Measurements from ENCODE around the gene ANAPC15. TPM values are rescaled to one million over a fixed set of nuclear protein-coding genes. Genes with fewer than 3 reads are reported as not detected.
A peak's percentile ranks its signal among the peaks of the same experiment; 100 is the strongest.

ANAPC15 gene
- polyA plus RNA-seq, 3 donors from 2014 or later, result 70.9 to 76.7 (median 75.2) TPM

DNA sequence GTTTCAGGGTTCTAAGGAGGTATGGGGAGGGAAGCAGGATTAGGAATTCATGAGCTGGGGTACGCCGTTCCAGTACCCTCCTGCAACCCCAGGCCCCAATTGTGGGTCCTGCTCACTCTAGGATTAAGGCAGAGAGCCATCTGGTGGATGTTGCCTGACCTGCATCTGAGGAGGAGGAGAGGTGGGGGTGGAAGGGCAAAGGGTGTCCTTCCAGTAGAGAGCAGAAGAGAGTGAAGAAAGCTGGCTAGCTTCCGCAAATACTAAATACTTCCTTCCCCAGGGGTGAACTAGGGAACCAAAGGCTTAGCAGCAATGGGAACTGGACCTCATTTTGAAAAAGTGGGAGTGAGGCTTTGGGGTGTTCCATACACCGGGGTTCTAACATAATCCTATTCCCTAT lies 21.2 kb downstream of the ANAPC15 start:
- no peaks in the 10 kb centered on the region for H3K27me3 Mint-ChIP-seq (ENCODE audit: low read depth in 3 of 3)
- H3K9me3 Mint-ChIP-seq, result no peaks in the 10 kb centered on the region
- DNase-seq, result peak; percentile 47 to 63 (median 59)
- peaks cover 3 to 12% of the 10 kb centered on the region in 2 donors for H3K4me1 Mint-ChIP-seq
- H3K4me3 Mint-ChIP-seq, result no peak overlapping the region
- H3K36me3 Mint-ChIP-seq, result peaks cover 0 to 8% (median 7%) of the 10 kb centered on the region in 3 donors
- H3K27ac Mint-ChIP-seq, result peak overlapping the region in 4 of 6 donors; percentile 35 to 69 (median 54)

DNA sequence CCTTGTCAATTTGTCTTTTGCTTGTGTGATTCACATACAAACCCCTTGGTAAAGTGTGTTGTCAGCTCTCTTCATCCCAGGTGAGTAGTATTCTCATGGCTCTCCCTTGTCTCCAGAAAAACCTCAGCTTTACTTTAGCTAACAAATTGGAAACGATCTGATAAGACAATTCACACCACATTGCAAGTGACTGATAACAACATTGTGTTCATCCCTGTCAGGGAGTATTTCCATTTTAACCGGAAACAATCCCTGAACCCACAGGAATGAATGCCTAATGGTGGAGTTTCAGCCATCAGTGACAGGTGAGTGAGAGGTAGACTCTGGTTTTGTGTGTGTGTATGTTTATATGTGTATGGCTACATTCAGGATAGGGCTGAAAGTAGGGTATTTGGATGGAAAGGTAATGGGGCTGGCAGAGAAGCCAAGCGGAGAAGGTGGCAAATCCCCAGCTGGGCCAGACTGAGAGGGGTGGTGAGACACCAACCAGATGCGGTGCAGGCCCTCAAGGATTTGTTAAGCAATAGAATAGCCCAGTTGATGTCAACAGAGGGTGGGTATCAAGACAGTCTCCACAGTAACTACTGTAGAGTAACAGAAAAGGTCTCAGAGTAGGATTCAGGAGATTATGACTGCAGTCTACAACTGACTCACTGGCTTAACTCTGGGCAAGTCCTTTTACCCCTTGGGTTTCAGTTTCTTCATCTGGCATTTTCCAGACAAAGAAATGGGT lies 24.3 kb downstream of the ANAPC15 start:
- peak overlapping the region in 3 of 6 donors; percentile 3 to 19 (median 18) for H3K27ac Mint-ChIP-seq
- no peak for DNase-seq
- H3K27me3 Mint-ChIP-seq (ENCODE audit: low read depth in 3 of 3), result peaks cover 0 to 3% (median 0%) of the 10 kb centered on the region in 3 donors
- H3K4me1 Mint-ChIP-seq, result peaks cover 3 to 12% of the 10 kb centered on the region in 2 donors
- no peak overlapping the region for H3K4me3 Mint-ChIP-seq
- peaks cover 0 to 8% (median 7%) of the 10 kb centered on the region in 3 donors for H3K36me3 Mint-ChIP-seq
- H3K9me3 Mint-ChIP-seq, result no peaks in the 10 kb centered on the region

DNA sequence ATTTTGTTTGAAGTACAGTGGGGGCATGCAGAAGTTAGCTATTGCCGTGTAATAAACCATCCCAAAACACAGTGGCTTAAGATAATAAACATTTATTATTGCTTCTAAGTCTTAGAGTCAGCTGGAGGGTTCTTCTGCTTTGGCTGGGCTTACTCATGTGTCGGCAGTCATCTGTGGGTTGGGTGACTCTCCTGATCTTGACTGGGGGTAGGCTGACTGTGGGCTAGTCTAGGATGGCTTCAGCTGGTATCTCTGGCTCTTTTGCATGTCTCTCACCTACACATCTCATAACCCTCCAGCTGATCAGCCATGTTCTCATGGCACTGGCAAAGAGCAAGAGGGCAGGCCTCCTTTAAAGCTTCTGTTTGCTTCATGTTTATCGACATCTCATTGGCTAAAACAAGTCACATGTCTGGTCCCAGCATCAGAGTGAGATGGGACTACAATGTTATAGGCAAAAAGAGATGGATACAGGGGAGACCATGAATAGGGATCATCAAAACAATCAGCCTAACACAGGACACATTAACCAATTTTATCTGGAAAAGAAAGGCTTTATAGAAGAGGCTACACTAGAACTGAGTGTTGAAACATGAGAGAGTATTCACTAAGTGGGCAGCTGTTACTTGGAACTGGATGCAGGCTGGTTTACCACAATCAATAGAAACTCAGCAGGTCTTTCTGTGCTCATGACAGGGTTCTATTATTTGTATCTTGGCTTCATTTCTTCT lies 26.7 kb downstream of the ANAPC15 start:
- Mint-ChIP-seq H3K36me3 (peaks cover 0 to 8% (median 7%) of the 10 kb centered on the region in 3 donors), H3K27me3 (ENCODE audit: low read depth in 3 of 3) (peaks cover 0 to 3% (median 2%) of the 10 kb centered on the region in 3 donors), H3K9me3 (no peaks in the 10 kb centered on the region), H3K4me1 (peaks cover 12 to 17% of the 10 kb centered on the region in 2 donors), H3K27ac (peak overlapping the region; percentile 9 to 69 (median 53)), H3K4me3 (no peak overlapping the region)
- DNase-seq, result no peak

DNA sequence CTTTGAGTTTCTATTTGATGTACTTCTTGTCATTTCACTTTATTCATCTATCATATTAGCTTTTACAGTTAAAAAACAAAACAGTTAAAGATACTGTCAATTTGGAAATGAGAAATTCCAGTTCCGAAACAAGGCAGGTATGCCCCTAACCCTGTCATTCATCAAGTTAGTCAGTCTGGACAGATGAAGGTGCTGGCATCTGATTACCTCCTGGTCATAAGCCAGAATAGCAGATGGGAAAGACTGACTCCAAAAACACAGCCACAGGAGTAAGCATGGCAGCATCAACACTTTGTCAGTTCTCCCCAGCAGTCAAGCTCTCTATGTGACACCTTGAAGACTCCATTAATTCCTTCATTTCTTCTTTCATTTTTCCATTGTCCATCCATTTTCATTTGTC lies 27.5 kb downstream of the ANAPC15 start:
- peaks cover 0 to 8% (median 7%) of the 10 kb centered on the region in 3 donors for H3K36me3 Mint-ChIP-seq
- no peak overlapping the region for H3K4me3 Mint-ChIP-seq
- H3K27ac Mint-ChIP-seq, result peak overlapping the region in 1 of 6 donors; percentile 69

DNA sequence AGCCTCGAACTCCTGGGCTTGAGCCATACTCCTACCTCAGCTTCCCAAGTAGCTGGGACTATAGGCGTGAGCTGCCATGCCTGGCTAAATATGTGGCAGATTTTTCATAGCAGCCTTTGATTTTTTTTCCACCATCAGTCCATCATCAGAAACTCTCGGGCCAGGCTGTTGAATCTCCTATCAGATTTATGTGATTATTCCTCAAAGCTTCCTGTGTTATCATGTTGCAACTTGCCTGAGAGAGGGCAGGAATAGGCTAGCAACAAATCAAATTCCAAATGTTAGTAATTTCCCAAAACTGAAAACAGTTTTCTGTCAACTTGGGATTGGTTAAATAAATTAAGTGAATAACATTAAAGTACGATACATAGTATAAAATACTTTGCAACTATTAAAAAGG lies 28.4 kb downstream of the ANAPC15 start:
- no peak overlapping the region for H3K27ac Mint-ChIP-seq
- no peaks in the 10 kb centered on the region for H3K9me3 Mint-ChIP-seq
- H3K4me3 Mint-ChIP-seq, result no peak overlapping the region
- DNase-seq, result no peak
- peaks cover 27 to 30% of the 10 kb centered on the region in 2 donors for H3K4me1 Mint-ChIP-seq
- H3K36me3 Mint-ChIP-seq, result peaks cover 0 to 7% (median 5%) of the 10 kb centered on the region in 3 donors
- H3K27me3 Mint-ChIP-seq (ENCODE audit: low read depth in 3 of 3), result peaks cover 0 to 10% (median 3%) of the 10 kb centered on the region in 3 donors

More for the DNA sequence above, 27.5 kb downstream of the ANAPC15 start:
- Mint-ChIP-seq H3K4me1 (peaks cover 19 to 24% of the 10 kb centered on the region in 2 donors), H3K9me3 (no peaks in the 10 kb centered on the region), H3K27me3 (ENCODE audit: low read depth in 3 of 3) (peaks cover 0 to 4% (median 3%) of the 10 kb centered on the region in 3 donors)
- DNase-seq, result no peak

DNA sequence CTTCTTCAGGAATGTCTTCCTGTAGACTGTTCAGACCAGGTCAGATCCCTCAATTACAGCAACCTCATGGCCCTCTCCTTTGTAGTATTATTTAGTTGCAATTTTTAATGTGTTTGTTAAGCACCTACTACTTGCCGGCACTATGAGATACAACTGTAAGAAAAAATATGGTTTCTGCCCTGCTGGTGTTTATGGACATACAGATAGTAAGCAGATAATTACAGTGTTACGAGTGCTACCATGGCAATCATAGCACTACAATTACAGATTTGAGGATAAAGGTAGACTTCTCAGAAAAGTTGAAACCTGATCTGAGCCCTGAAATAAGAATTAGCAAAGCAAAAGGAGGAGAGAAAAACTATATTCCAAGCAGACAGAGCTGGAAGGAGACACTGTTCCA lies 29.1 kb downstream of the ANAPC15 start:
- H3K27me3 Mint-ChIP-seq (ENCODE audit: low read depth in 3 of 3), result peaks cover 0 to 13% (median 3%) of the 10 kb centered on the region in 3 donors
- H3K4me1 Mint-ChIP-seq, result peaks cover 33 to 35% of the 10 kb centered on the region in 2 donors
- H3K27ac Mint-ChIP-seq, result peak overlapping the region in 5 of 6 donors; percentile 4 to 99 (median 55)
- H3K36me3 Mint-ChIP-seq, result peaks cover 0 to 7% (median 3%) of the 10 kb centered on the region in 3 donors
- DNase-seq, result no peak
- no peak overlapping the region for H3K4me3 Mint-ChIP-seq
- no peaks in the 10 kb centered on the region for H3K9me3 Mint-ChIP-seq

DNA sequence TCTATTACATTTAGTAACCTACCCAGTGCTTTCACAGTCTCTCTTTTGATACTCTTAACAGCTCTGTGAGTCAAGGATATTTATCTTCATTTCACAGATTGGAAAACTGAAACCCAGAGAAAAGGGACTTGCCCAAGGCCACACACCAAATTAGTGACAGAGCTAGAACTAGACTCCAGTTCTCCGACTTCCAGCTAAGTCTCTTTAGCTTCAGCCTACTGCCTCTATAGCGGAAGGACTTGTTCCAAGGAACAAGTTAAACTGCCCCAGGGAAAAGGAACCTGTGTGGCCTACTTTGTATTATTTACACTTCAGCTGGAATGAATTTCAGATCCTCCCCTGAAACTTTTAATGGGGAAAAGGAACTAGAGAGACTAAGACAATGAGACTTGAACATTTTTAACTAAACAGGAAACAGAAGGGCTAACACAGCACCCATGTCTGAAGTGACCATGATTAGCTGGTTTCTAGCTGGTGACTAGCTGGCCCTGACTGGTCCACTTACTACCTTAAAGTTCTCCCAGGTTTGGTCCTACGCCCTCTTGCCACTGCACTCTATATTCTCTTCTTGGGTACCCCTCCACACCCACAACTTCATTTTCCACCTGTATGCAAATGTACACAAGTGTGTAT lies 30.6 kb downstream of the ANAPC15 start:
- peak overlapping the region; percentile 95 to 100 (median 98) for H3K27ac Mint-ChIP-seq
- no peaks in the 10 kb centered on the region for H3K36me3 Mint-ChIP-seq
- no peaks in the 10 kb centered on the region for H3K9me3 Mint-ChIP-seq
- peak overlapping the region; percentile 87 to 95 (median 92) for H3K4me3 Mint-ChIP-seq
- no peak for DNase-seq
- peaks cover 0 to 14% (median 3%) of the 10 kb centered on the region in 3 donors for H3K27me3 Mint-ChIP-seq (ENCODE audit: low read depth in 3 of 3)
- peaks cover 35% of the 10 kb centered on the region in 2 donors for H3K4me1 Mint-ChIP-seq

DNA sequence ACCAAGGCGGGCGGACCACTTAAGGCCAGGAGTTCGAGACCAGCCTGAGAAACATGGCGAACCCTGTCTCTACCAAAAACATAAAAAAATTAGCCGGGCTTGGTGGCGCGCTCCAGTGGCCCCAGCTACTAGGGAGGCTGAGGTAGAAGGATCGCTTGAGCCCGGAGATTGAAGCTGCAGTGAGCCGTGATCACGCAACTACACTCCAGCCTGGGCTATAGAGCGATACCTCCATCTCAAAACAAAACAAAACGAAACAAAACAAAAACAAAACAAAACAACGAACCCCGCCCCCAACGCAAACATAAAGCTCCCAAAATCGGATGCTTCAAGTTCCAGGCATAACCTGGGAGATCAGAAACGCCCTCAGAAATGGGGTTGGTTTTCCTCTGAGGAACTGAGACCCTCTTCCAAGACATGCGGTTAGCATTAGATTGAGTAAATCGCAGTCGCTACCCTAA lies 31.3 kb downstream of the ANAPC15 start:
- Mint-ChIP-seq H3K27me3 (ENCODE audit: low read depth in 3 of 3) (peaks cover 0 to 14% (median 3%) of the 10 kb centered on the region in 3 donors), H3K4me1 (peaks cover 35% of the 10 kb centered on the region in 2 donors), H3K36me3 (no peaks in the 10 kb centered on the region), H3K27ac (peak overlapping the region; percentile 95 to 100 (median 98)), H3K4me3 (peak overlapping the region; percentile 92 to 95 (median 94)), H3K9me3 (no peaks in the 10 kb centered on the region)
- no peak for DNase-seq

DNA sequence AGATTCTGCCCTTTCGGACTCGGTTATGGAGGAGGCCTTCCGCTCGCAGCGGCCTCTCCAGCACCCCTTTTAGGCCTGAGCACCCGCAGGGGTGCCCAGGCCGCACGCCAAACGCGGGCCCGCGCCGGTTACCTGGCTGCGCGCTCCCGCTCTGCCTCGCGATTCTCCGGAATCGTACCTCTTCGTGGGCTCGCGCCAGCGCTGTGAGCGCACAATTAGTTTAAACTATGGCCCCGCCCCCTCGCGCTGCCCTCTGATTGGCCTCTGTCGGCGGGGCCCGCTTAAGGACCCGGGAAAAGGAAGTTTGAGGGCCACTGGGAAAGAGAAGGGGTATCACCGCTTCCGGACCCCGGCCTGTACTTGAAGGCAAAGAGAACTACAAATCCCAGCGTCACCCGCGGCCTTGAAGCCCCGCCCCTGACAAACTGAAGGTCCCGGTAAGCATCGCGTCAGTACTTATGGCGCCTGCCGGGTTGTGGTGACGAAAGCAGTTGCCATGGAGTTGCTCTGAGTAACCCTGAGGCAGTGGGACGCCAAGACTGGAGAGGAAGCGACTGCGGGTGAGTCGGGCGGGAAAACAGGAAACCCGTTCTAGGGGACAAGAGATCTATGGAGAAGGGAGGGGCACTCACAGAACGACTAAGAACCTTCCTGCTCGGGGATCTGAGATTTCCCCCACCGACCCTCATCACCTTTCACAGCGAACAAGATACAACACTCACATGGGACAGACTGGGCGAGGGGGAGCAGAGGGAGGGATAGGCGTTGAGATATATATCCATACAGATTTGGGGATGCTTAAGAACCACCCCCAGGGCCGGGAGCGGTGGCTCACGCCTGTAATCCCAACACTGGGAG lies 31.9 kb downstream of the ANAPC15 start, which contains the start of the genes LRRC51 and NUMA1:
LRRC51 (plus strand) TSS at position 525 of the 858 bp plus-strand sequence. CDS start 8,234 bp downstream, outside the sequence.
NUMA1 (minus strand) TSS at position 217 of the 858 bp plus-strand sequence. CDS start 44,599 bp downstream, outside the sequence.
- H3K36me3 Mint-ChIP-seq, result no peaks in the 10 kb centered on the region
- H3K27ac Mint-ChIP-seq, result peak within 1 kb of the TSS; percentile 95 to 100 (median 98)
- peaks cover 35% of the 10 kb centered on the region in 2 donors for H3K4me1 Mint-ChIP-seq
- H3K27me3 Mint-ChIP-seq (ENCODE audit: low read depth in 3 of 3), result peaks cover 0 to 14% (median 3%) of the 10 kb centered on the region in 3 donors
- H3K9me3 Mint-ChIP-seq, result no peaks in the 10 kb centered on the region
- peak; percentile 97 for DNase-seq
- H3K4me3 Mint-ChIP-seq, result peak within 1 kb of the TSS; percentile 92 to 95 (median 94)

DNA sequence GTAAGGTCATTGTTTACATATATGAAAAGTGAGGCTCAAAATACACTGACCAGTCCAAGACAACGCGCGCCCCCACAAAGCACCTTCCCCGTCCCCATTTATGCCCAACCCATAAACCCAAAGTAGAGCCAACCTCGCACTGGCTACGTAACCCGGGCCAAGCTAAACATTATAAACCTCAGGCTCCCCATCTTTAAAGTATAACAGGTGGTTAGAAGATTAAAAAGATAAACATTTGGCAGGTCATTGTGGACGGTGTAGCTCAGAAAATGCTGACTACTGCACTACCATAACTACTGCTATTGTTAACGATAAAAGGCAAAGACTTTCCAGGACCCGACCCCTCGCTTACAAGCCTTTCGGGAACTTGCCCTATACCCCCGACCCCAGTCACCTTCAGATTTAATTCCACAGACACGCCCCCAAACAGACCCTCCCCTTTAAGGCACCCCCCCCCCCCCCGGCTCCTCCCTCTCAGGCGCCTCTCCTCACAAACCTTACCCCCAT lies 32.6 kb downstream of the ANAPC15 start:
- Mint-ChIP-seq H3K4me3 (peak overlapping the region; percentile 92 to 95 (median 94)), H3K4me1 (peaks cover 35% of the 10 kb centered on the region in 2 donors), H3K27ac (peak overlapping the region; percentile 95 to 100 (median 98)), H3K9me3 (no peaks in the 10 kb centered on the region), H3K27me3 (ENCODE audit: low read depth in 3 of 3) (peaks cover 0 to 14% (median 3%) of the 10 kb centered on the region in 3 donors), H3K36me3 (no peaks in the 10 kb centered on the region)
- peak; percentile 61 to 65 (median 62) for DNase-seq

DNA sequence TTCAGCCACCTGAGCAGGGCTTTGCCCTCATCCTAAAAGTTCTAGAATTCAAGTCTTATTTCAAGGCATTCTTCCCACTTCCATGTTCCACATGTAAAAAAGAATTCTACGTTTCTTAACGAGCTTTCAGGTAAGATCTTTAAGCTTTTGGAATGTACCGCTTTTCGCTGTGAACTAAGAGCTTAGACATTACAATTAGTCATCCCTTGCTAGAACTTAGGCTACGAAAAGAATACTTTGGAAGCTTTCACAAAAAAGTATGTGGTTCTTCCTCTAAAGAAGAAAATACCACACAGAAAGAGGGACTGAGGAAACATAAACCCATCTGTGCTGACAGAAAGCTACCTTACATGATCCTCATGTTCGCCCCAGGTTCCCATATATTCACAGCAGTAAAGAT lies 34.0 kb downstream of the ANAPC15 start:
- peak overlapping the region; percentile 73 to 100 (median 92) for H3K27ac Mint-ChIP-seq
- H3K27me3 Mint-ChIP-seq (ENCODE audit: low read depth in 3 of 3), result peaks cover 0 to 14% (median under 1%) of the 10 kb centered on the region in 3 donors
- peaks cover 35 to 36% of the 10 kb centered on the region in 2 donors for H3K4me1 Mint-ChIP-seq
- peak overlapping the region; percentile 33 to 95 (median 92) for H3K4me3 Mint-ChIP-seq
- no peaks in the 10 kb centered on the region for H3K9me3 Mint-ChIP-seq
- no peaks in the 10 kb centered on the region for H3K36me3 Mint-ChIP-seq
- no peak for DNase-seq

DNA sequence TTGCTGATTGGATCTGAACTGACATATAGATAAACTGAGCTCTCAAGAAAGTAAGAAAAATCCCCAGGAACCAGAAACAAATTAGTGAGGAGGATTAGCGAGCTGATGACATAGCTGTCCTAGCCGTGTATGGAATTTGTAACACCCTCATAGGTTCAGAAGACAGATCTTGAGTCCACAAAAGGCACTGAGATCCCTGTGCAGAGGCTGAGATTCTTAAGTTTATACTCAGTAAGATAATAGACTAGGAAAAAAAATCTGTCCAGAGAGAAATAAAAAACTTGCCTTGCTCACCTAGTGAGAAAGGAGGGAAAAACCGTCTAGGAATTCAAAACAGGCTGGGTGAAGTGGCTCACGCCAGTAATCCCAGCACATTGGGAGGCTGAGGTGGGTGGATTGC lies 36.7 kb downstream of the ANAPC15 start:
- Mint-ChIP-seq H3K27me3 (ENCODE audit: low read depth in 3 of 3) (peaks cover 0 to 13% (median 0%) of the 10 kb centered on the region in 3 donors), H3K27ac (peak overlapping the region in 1 of 6 donors; percentile 0), H3K9me3 (no peaks in the 10 kb centered on the region), H3K4me3 (no peak overlapping the region), H3K4me1 (peaks cover 36 to 48% of the 10 kb centered on the region in 2 donors), H3K36me3 (no peaks in the 10 kb centered on the region)
- DNase-seq, result no peak

Data from immature natural killer cell (primary cell).